ENCODE results near the gene NELFA.

Gene NELFA

DNA sequence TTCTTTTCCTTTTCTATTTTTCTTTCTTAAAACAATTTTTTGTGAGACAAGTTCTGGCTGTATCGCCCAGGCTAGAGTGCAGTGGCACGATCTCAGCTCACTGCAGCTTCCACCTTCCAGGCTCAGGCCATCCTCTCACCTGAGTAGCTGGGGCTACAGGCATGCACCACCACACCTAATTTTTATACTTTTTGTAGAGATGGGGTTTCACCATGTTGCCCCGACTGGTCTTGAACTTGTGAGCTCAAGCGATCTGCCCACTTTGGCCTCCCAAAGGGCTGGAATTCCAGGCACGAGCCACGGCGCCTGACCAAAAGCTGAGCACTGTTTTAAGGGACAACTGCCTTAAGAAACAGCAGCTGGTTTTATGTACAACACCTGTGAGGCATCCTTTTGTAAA is 41.0 kb upstream of the NELFA start:
- CTCF ChIA-PET: interaction anchor here (0.7 kb wide), 1 partner anchor 10 kb away, joined by 3 read pairs; no protein-coding TSS in a partner anchor
- Histone ChIP-seq H3K27ac (ENCODE audit: extremely low read depth, low read depth, low read length) (no peak overlapping the region), H3K4me1 (ENCODE audit: control insufficient read depth, insufficient read depth, low read length) (no peaks in the 10 kb centered on the region), H3K4me3 (ENCODE audit: low read depth, low read length) (no peak overlapping the region), H3K36me3 (ENCODE audit: control insufficient read depth in 2 of 2, insufficient read depth in 1 of 2, low read length in 2 of 2) (peaks cover 0 to under 1% of the 10 kb centered on the region in 2 experiments; a peak in 1 of 3 replicates), H3K9me3 (ENCODE audit: control insufficient read depth, insufficient read depth, low read depth, low read length) (no peaks in the 10 kb centered on the region)
- TF ChIP-seq ZNF391 (tag by site-specific recombination; IDR thresholded peaks at IDR 0.05; ENCODE audit: borderline replicate concordance, low read depth) (no peak), ZNF768 (tag by site-specific recombination; IDR thresholded peaks at IDR 0.05) (no peak), ZNF248 (tag by site-specific recombination; IDR thresholded peaks at IDR 0.05) (no peak), ZNF274 (IDR thresholded peaks at IDR 0.05; ENCODE audit: low read length) (no peak), ZNF274 (tag by site-specific recombination; IDR thresholded peaks at IDR 0.05; ENCODE audit: borderline replicate concordance) (no peak), ZNF529 (tag by site-specific recombination; IDR thresholded peaks at IDR 0.05; ENCODE audit: insufficient replicate concordance) (no peak), KLF9 (tag by site-specific recombination; IDR thresholded peaks at IDR 0.05; ENCODE audit: low read depth) (no peak), RBAK (tag by site-specific recombination; IDR thresholded peaks at IDR 0.05) (no peak), ZNF830 (tag by site-specific recombination; IDR thresholded peaks at IDR 0.05; ENCODE audit: low read depth) (no peak), GLIS2 (tag by site-specific recombination; IDR thresholded peaks at IDR 0.05) (no peak), ZNF664 (tag by site-specific recombination; IDR thresholded peaks at IDR 0.05) (no peak)
- POLR2A ChIA-PET: no interaction called here

DNA sequence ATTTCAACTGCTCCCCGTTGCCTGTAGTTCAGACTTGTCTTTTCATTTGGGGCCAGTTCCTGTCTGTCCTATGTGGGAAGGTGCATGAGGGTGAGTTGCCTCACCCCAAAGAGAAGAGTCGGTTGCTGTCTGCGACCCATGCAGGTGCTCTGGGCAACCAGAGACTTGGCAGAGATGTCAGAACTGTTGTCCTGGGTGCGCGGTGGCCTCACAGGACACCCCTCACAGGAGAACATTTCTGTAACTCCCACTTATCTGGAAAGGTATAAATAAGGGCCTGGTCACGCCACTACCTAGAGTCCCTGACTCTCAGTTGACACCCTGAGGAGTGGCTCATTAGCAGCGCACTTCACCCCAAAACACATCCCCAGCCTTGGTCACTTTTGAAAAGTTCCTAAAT is 40.6 kb upstream of the NELFA start:
- Histone ChIP-seq H3K4me1 (ENCODE audit: control insufficient read depth, insufficient read depth, low read length) (no peaks in the 10 kb centered on the region), H3K27ac (ENCODE audit: extremely low read depth, low read depth, low read length) (no peak overlapping the region), H3K36me3 (ENCODE audit: control insufficient read depth in 2 of 2, insufficient read depth in 1 of 2, low read length in 2 of 2) (peaks cover 0 to 3% of the 10 kb centered on the region in 2 experiments; a peak in 1 of 3 replicates), H3K4me3 (ENCODE audit: low read depth, low read length) (no peak overlapping the region), H3K9me3 (ENCODE audit: control insufficient read depth, insufficient read depth, low read depth, low read length) (no peaks in the 10 kb centered on the region)
- CTCF ChIA-PET: interaction anchor here (0.7 kb wide), 1 partner anchor 11 kb away, joined by 3 read pairs; no protein-coding TSS in a partner anchor
- TF ChIP-seq ZNF184 (tag by site-specific recombination; IDR thresholded peaks at IDR 0.05) (no peak), ZBTB1 (tag by site-specific recombination; IDR thresholded peaks at IDR 0.05) (no peak), ZNF37A (tag by site-specific recombination; IDR thresholded peaks at IDR 0.05) (no peak), ZNF274 (IDR thresholded peaks at IDR 0.05; ENCODE audit: low read length) (no peak), ZNF274 (tag by site-specific recombination; IDR thresholded peaks at IDR 0.05; ENCODE audit: borderline replicate concordance) (no peak), SP7 (tag by site-specific recombination; IDR thresholded peaks at IDR 0.05) (no peak)
- TF ChIP-seq, protein P1, sequence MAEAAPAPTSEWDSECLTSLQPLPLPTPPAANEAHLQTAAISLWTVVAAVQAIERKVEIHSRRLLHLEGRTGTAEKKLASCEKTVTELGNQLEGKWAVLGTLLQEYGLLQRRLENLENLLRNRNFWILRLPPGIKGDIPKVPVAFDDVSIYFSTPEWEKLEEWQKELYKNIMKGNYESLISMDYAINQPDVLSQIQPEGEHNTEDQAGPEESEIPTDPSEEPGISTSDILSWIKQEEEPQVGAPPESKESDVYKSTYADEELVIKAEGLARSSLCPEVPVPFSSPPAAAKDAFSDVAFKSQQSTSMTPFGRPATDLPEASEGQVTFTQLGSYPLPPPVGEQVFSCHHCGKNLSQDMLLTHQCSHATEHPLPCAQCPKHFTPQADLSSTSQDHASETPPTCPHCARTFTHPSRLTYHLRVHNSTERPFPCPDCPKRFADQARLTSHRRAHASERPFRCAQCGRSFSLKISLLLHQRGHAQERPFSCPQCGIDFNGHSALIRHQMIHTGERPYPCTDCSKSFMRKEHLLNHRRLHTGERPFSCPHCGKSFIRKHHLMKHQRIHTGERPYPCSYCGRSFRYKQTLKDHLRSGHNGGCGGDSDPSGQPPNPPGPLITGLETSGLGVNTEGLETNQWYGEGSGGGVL (tag by site-specific recombination; IDR thresholded peaks at IDR 0.05): no peak
- TF ChIP-seq, protein P2, sequence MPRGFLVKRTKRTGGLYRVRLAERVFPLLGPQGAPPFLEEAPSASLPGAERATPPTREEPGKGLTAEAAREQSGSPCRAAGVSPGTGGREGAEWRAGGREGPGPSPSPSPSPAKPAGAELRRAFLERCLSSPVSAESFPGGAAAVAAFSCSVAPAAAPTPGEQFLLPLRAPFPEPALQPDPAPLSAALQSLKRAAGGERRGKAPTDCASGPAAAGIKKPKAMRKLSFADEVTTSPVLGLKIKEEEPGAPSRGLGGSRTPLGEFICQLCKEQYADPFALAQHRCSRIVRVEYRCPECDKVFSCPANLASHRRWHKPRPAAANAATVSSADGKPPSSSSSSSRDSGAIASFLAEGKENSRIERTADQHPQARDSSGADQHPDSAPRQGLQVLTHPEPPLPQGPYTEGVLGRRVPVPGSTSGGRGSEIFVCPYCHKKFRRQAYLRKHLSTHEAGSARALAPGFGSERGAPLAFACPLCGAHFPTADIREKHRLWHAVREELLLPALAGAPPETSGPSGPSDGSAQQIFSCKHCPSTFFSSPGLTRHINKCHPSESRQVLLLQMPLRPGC (tag by site-specific recombination; IDR thresholded peaks at IDR 0.05): no peak
- POLR2A ChIA-PET: no interaction called here

DNA sequence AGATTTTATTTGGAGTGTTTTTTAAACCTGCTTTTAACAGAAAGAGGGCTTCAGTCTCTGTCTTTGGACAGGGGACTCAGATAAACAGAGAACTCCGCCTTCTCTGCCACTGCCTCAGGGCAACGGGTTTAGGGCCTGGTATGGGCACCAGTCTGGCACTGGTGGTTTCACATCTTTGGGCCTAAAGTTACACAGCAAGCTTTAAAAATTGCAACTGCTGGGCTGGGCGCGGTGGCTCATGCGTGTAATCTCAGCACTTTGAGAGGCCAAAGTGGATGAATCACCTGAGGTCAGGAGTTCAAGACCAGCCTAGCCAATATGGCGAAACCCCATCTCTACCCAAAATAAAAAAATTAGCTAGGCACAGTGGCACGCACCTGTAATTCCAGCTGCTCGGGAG is 40.1 kb upstream of the NELFA start:
- H3K4me1 ChIP-seq (ENCODE audit: control insufficient read depth, insufficient read depth, low read length): no peaks in the 10 kb centered on the region
- CTCF ChIA-PET: no interaction called here
- no peak overlapping the region for H3K27ac ChIP-seq (ENCODE audit: extremely low read depth, low read depth, low read length)
- peaks cover 0 to 6% of the 10 kb centered on the region in 2 experiments; a peak in 1 of 3 replicates for H3K36me3 ChIP-seq (ENCODE audit: control insufficient read depth in 2 of 2, insufficient read depth in 1 of 2, low read length in 2 of 2)
- POLR2A ChIA-PET: no interaction called here
- no peak overlapping the region for H3K4me3 ChIP-seq (ENCODE audit: low read depth, low read length)
- H3K9me3 ChIP-seq (ENCODE audit: control insufficient read depth, insufficient read depth, low read depth, low read length): no peaks in the 10 kb centered on the region
- TF ChIP-seq SALL2 (tag by site-specific recombination; IDR thresholded peaks at IDR 0.05; ENCODE audit: borderline replicate concordance) (no peak), ZNF416 (tag by site-specific recombination; IDR thresholded peaks at IDR 0.05) (no peak), SCRT2 (tag by site-specific recombination; IDR thresholded peaks at IDR 0.05) (no peak), KLF10 (tag by site-specific recombination; IDR thresholded peaks at IDR 0.05) (no peak), ZNF2 (tag by site-specific recombination; IDR thresholded peaks at IDR 0.05) (no peak), ZNF654 (tag by site-specific recombination; IDR thresholded peaks at IDR 0.05; ENCODE audit: low read depth) (no peak), ZNF169 (tag by site-specific recombination; IDR thresholded peaks at IDR 0.05) (no peak)
- TF ChIP-seq, protein P3, sequence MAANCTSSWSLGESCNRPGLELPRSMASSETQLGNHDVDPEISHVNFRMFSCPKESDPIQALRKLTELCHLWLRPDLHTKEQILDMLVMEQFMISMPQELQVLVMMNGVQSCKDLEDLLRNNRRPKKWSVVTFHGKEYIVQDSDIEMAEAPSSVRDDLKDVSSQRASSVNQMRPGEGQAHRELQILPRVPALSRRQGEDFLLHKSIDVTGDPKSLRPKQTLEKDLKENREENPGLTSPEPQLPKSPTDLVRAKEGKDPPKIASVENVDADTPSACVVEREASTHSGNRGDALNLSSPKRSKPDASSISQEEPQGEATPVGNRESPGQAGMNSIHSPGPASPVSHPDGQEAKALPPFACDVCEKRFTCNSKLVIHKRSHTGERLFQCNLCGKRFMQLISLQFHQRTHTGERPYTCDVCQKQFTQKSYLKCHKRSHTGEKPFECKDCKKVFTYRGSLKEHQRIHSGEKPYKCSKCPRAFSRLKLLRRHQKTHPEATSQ (tag by site-specific recombination; IDR thresholded peaks at IDR 0.05): no peak
- TF ChIP-seq, protein P4, sequence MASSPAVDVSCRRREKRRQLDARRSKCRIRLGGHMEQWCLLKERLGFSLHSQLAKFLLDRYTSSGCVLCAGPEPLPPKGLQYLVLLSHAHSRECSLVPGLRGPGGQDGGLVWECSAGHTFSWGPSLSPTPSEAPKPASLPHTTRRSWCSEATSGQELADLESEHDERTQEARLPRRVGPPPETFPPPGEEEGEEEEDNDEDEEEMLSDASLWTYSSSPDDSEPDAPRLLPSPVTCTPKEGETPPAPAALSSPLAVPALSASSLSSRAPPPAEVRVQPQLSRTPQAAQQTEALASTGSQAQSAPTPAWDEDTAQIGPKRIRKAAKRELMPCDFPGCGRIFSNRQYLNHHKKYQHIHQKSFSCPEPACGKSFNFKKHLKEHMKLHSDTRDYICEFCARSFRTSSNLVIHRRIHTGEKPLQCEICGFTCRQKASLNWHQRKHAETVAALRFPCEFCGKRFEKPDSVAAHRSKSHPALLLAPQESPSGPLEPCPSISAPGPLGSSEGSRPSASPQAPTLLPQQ (tag by site-specific recombination; IDR thresholded peaks at IDR 0.05): no peak

All from HEK293 (cell line).